Measurements from ENCODE around the gene EPHB4.

DNA sequence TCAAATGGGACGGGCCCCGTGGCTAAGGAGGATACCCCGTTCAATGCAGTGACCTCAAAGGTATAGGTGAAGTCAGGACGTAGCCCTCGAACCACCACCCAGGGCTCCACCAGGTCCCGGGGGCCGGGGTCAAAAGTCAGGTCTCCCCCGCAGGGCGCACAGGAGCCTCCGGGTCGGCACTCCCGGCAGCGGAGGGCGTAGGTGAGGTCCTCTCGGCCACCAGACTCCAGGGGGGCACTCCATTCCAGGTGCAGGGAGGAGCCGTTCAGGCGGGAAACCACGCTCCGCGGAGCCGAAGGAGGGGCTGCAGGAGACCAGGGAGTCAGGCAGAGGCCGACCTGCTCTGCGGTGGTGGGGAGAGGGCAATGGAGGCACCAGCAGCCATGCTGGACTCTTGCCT, 7.7 kb downstream of the EPHB4 start:
- no peak for TF ChIP-seq CEBPB (IDR thresholded peaks at IDR 0.05; ENCODE audit: low read depth, low read length)
- TF ChIP-seq CTCF (conservative IDR thresholded peaks at IDR 0.05; ENCODE audit: low read depth, low read length), result no peak
- TF ChIP-seq POLR2A (IDR thresholded peaks at IDR 0.05; ENCODE audit: low read depth, low read length), result no peak
- TF ChIP-seq ELK1 (IDR thresholded peaks at IDR 0.05; ENCODE audit: borderline replicate concordance, low read depth, low read length), result no peak
- TF ChIP-seq CHD1 (IDR thresholded peaks at IDR 0.05; ENCODE audit: low read depth, low read length), result no peak
- TF ChIP-seq NFE2L2 (IDR thresholded peaks at IDR 0.05; ENCODE audit: low read depth, low read length), result no peak
- no peak for TF ChIP-seq MXI1 (IDR thresholded peaks at IDR 0.05; ENCODE audit: borderline replicate concordance, low read depth, low read length)

Data from IMR-90 (cell line).